Skeletal muscle tissue (tissue), 4 donors: ENCODE measurements around the gene BTG4. TPM values are rescaled to one million over a fixed set of nuclear protein-coding genes. Genes with fewer than 3 reads are reported as not detected.

Source experiments
- H3K27ac ChIP-seq: one replicate; pipeline ENCODE4 v1.7.0; 2013; ENCODE audit warnings: mild to moderate bottlenecking, low read depth, low read length, inconsistent platforms
- H3K27me3 ChIP-seq, 3 donors: one replicate each; pipeline ENCODE4 v1.7.0; 2013; ENCODE audit warnings: low read length in 3 of 3; ENCODE audit not compliant: control insufficient read depth in 3 of 3, insufficient read depth in 3 of 3
- H3K36me3 ChIP-seq, 3 donors: one replicate each; pipeline ENCODE4 v1.7.0; 2013; ENCODE audit warnings: low read length in 3 of 3; ENCODE audit not compliant: control insufficient read depth in 3 of 3, insufficient read depth in 3 of 3
- H3K4me1 ChIP-seq, 3 donors: one replicate each; pipeline ENCODE4 v1.7.0; 2013; ENCODE audit warnings: low read length in 3 of 3, mild to moderate bottlenecking in 3 of 3; ENCODE audit not compliant: control insufficient read depth in 3 of 3, insufficient read depth in 3 of 3
- H3K4me3 ChIP-seq, 3 donors: one replicate each; pipeline ENCODE4 v1.7.0; 2013; ENCODE audit warnings: low read length in 3 of 3
- H3K9ac ChIP-seq, 3 donors: one replicate each; pipeline ENCODE4 v1.7.0; 2013; ENCODE audit warnings: low read length in 3 of 3, mild to moderate bottlenecking in 3 of 3, moderate library complexity in 2 of 3, low read depth in 1 of 3
- H3K9me3 ChIP-seq, 3 donors: one replicate each; pipeline ENCODE4 v1.7.0; 2013; ENCODE audit warnings: low read length in 3 of 3; ENCODE audit not compliant: control insufficient read depth in 3 of 3
- total RNA-seq: library from RNA; depleted of rRNA; stranded (reverse); fragments of >200 nt; gene quantifications from one replicate; pipeline ENCODE4 v1.2.3, GENCODE V29; 2014
- donor health status: Osteomylitis.

The BTG4 gene
- total RNA-seq, 1 donor from 2014 or later = not detected

- no peak overlapping the region for H3K9ac ChIP-seq
These were observed 1.9 kb downstream of the BTG4 start for GRCh38 chr11:111510311-111510710.

GRCh38 chr11:111502611-111503010 is 9.6 kb downstream of the BTG4 start:
- Histone ChIP-seq H3K4me1 (no peaks in the 10 kb centered on the region), H3K27ac (no peak overlapping the region), H3K27me3 (no peaks in the 10 kb centered on the region), H3K36me3 (no peaks in the 10 kb centered on the region), H3K4me3 (no peak overlapping the region), H3K9me3 (no peaks in the 10 kb centered on the region), H3K9ac (no peak overlapping the region)

More at GRCh38 chr11:111510311-111510710, 1.9 kb downstream of the BTG4 start:
- Histone ChIP-seq H3K4me1 (peaks cover 0 to 3% (median 0%) of the 10 kb centered on the region in 3 donors), H3K9me3 (no peaks in the 10 kb centered on the region), H3K27ac (no peak overlapping the region), H3K36me3 (no peaks in the 10 kb centered on the region), H3K4me3 (no peak overlapping the region), H3K27me3 (peaks cover 22 to 34% (median 27%) of the 10 kb centered on the region in 3 donors)

GRCh38 chr11:111500481-111500880 is 11.7 kb downstream of the BTG4 start:
- Histone ChIP-seq H3K36me3 (no peaks in the 10 kb centered on the region), H3K27me3 (no peaks in the 10 kb centered on the region), H3K9ac (no peak overlapping the region), H3K9me3 (no peaks in the 10 kb centered on the region), H3K27ac (no peak overlapping the region), H3K4me1 (no peaks in the 10 kb centered on the region), H3K4me3 (no peak overlapping the region)

GRCh38 chr11:111499483-111499882 is 12.7 kb downstream of the BTG4 start:
- Histone ChIP-seq H3K9me3 (no peaks in the 10 kb centered on the region), H3K27me3 (no peaks in the 10 kb centered on the region), H3K27ac (no peak overlapping the region), H3K36me3 (no peaks in the 10 kb centered on the region), H3K4me1 (no peaks in the 10 kb centered on the region), H3K9ac (no peak overlapping the region), H3K4me3 (no peak overlapping the region)

- Histone ChIP-seq H3K36me3 (no peaks in the 10 kb centered on the region), H3K4me3 (no peak overlapping the region), H3K27me3 (no peaks in the 10 kb centered on the region), H3K9me3 (no peaks in the 10 kb centered on the region), H3K27ac (no peak overlapping the region), H3K4me1 (no peaks in the 10 kb centered on the region), H3K9ac (no peak overlapping the region)
These were observed 18.1 kb downstream of the BTG4 start for GRCh38 chr11:111494040-111494439.

GRCh38 chr11:111490496-111490895 is 21.7 kb downstream of the BTG4 start:
- no peaks in the 10 kb centered on the region for H3K36me3 ChIP-seq
- no peak overlapping the region for H3K9ac ChIP-seq
- H3K4me3 ChIP-seq = no peak overlapping the region
- H3K27ac ChIP-seq = no peak overlapping the region
- H3K4me1 ChIP-seq = no peaks in the 10 kb centered on the region
- H3K27me3 ChIP-seq = no peaks in the 10 kb centered on the region
- peaks cover 0 to 2% (median 1%) of the 10 kb centered on the region in 3 donors for H3K9me3 ChIP-seq

- Histone ChIP-seq H3K4me1 (no peaks in the 10 kb centered on the region), H3K4me3 (no peak overlapping the region), H3K36me3 (no peaks in the 10 kb centered on the region), H3K9me3 (peaks cover 1 to 4% (median 4%) of the 10 kb centered on the region in 3 donors), H3K27me3 (no peaks in the 10 kb centered on the region), H3K9ac (no peak overlapping the region), H3K27ac (no peak overlapping the region)
These were observed 28.8 kb downstream of the BTG4 start for GRCh38 chr11:111483431-111483830.

GRCh38 chr11:111479666-111480065 is 32.5 kb downstream of the BTG4 start:
- no peak overlapping the region for H3K9ac ChIP-seq
- H3K27ac ChIP-seq = no peak overlapping the region
- H3K27me3 ChIP-seq = no peaks in the 10 kb centered on the region
- no peaks in the 10 kb centered on the region for H3K36me3 ChIP-seq
- no peaks in the 10 kb centered on the region for H3K4me1 ChIP-seq
- H3K9me3 ChIP-seq = peaks cover 0 to 4% (median 2%) of the 10 kb centered on the region in 3 donors
- H3K4me3 ChIP-seq = no peak overlapping the region

GRCh38 chr11:111477898-111478297 is 34.3 kb downstream of the BTG4 start:
- Histone ChIP-seq H3K27me3 (no peaks in the 10 kb centered on the region), H3K9me3 (peaks cover 0 to under 1% (median under 1%) of the 10 kb centered on the region in 3 donors), H3K4me3 (no peak overlapping the region)

GRCh38 chr11:111476956-111477355 is 35.2 kb downstream of the BTG4 start:
- no peaks in the 10 kb centered on the region for H3K4me1 ChIP-seq
- H3K27me3 ChIP-seq = no peaks in the 10 kb centered on the region
- H3K4me3 ChIP-seq = no peak overlapping the region
- no peak overlapping the region for H3K27ac ChIP-seq
- H3K9me3 ChIP-seq = no peaks in the 10 kb centered on the region
- no peak overlapping the region for H3K9ac ChIP-seq
- H3K36me3 ChIP-seq = no peaks in the 10 kb centered on the region

More at GRCh38 chr11:111477898-111478297, 34.3 kb downstream of the BTG4 start:
- no peak overlapping the region for H3K9ac ChIP-seq
- no peaks in the 10 kb centered on the region for H3K4me1 ChIP-seq
- no peaks in the 10 kb centered on the region for H3K36me3 ChIP-seq
- no peak overlapping the region for H3K27ac ChIP-seq

- no peaks in the 10 kb centered on the region for H3K4me1 ChIP-seq
- H3K27ac ChIP-seq = no peak overlapping the region
- no peaks in the 10 kb centered on the region for H3K36me3 ChIP-seq
- no peaks in the 10 kb centered on the region for H3K9me3 ChIP-seq
- H3K27me3 ChIP-seq = no peaks in the 10 kb centered on the region
- H3K9ac ChIP-seq = no peak overlapping the region
- H3K4me3 ChIP-seq = no peak overlapping the region
These were observed 35.8 kb downstream of the BTG4 start for GRCh38 chr11:111476366-111476765.
